ENCODE data around the gene BAG5. TPM values are rescaled to one million over a fixed set of nuclear protein-coding genes. Genes with fewer than 3 reads are reported as not detected.
"Not testable (repeated sequence)": the region's sequence is repeated elsewhere in the genome, so short reads cannot be mapped to it uniquely, and the experiment has no call there.

Gene BAG5
- total and polyA plus RNA-seq, 5 experiments from 2014 or later = 39.0 to 48.5 (median 46.9) TPM

GRCh38 chr14:103516426-103517173, 45.9 kb downstream of the BAG5 start:
- Mint-ChIP-seq H3K9me3 (no peaks in the 10 kb centered on the region), H3K4me3 (no peak overlapping the region), H3K27ac (peak overlapping the region in 2 of 10 donors; percentile 39 to 40), H3K4me1 (peaks cover 9 to 21% (median 13%) of the 10 kb centered on the region in 4 donors), H3K27me3 (peaks cover 0 to 4% (median 0%) of the 10 kb centered on the region in 5 donors), H3K36me3 (peaks cover 0 to 3% (median 0%) of the 10 kb centered on the region in 3 donors)
- ATAC-seq (no peak), DNase-seq (no peak)
- POLR2A ChIA-PET = no interaction called here

GRCh38 chr14:103514596-103515421, 47.6 kb downstream of the BAG5 start:
- POLR2A ChIA-PET = no interaction called here
- Mint-ChIP-seq H3K4me1 (peaks cover 8 to 21% (median 12%) of the 10 kb centered on the region in 4 donors), H3K27me3 (peaks cover 0 to 4% (median 0%) of the 10 kb centered on the region in 5 donors), H3K27ac (peak overlapping the region in 2 of 10 donors; percentile 17 to 31), H3K9me3 (no peaks in the 10 kb centered on the region), H3K4me3 (no peak overlapping the region), H3K36me3 (peaks cover 0 to 12% (median 3%) of the 10 kb centered on the region in 3 donors)
- ATAC-seq (no peak), DNase-seq (no peak)

DNA sequence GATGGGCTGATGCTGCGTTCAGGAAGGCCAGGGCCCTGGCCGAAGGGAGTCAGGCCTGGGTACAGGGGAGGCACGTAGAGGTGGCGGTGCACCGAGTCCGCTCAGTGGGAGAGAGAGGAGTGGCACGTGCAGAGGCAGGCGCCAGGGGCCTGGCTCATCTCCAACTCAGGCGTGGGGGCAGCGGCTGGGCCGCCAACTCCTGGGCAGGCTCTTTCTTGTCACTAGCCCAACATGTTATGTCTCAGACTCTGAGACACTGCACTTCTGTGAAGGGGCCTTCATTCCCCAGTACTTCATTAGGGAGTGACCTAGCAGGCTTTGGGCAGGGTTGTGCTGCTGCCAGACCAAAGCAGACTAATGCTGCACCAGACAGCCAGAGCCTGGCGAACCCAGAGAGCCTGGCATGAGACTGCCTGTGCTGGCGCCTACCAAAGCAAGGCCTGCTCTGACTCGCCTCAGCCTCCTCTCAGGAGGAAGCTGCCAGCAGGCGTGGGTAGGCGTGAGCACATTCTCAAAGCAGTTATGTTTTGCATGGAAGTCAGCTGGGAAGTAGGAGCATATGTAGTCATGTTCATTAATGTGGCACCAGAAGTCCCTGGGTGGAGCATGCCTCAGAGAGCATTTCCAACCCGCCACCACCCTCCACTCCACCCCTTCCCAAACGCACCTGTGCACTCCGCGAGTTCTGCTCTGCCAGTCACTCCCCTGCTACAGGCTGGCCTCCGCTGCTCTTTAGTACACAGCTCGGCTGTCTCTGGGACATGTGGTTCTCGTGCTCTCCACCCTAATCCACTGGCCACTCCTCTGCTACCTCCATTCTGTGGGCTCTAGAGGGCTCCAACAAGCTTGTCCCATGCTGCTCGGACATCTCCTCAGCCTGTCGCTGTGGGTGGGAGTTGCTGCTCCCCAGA, 49.5 kb downstream of the BAG5 start:
- peak overlapping the region in 5 of 10 donors; percentile 2 to 61 (median 46) for H3K27ac Mint-ChIP-seq
- no peaks in the 10 kb centered on the region for H3K9me3 Mint-ChIP-seq
- POLR2A ChIA-PET = interaction anchor here (0.7 kb wide), 1 partner anchor 201 kb away, joined by 10 read pairs; no protein-coding TSS in a partner anchor
- peak overlapping the region in 1 of 10 donors; percentile 48 for H3K4me3 Mint-ChIP-seq
- peaks cover 0 to 15% (median 5%) of the 10 kb centered on the region in 4 donors for H3K4me1 Mint-ChIP-seq
- DNase-seq = no peak
- ATAC-seq = no peak
- peaks cover 0 to 22% (median 3%) of the 10 kb centered on the region in 3 donors for H3K36me3 Mint-ChIP-seq
- H3K27me3 Mint-ChIP-seq = no peaks in the 10 kb centered on the region

- not testable (repeated sequence) for DNase-seq, ATAC-seq, H3K4me3 Mint-ChIP-seq, H3K27me3 Mint-ChIP-seq, H3K9me3 Mint-ChIP-seq
- Mint-ChIP-seq H3K36me3 (peaks cover 0 to 27% (median 3%) of the 10 kb centered on the region in 3 donors), H3K4me1 (peaks cover 0 to 15% (median 6%) of the 10 kb centered on the region in 4 donors), H3K27ac (peak overlapping the region in 3 of 10 donors; percentile 28 to 61 (median 47))
- POLR2A ChIA-PET = interaction anchor here (0.7 kb wide), 1 partner anchor 201 kb away, joined by 10 read pairs; no protein-coding TSS in a partner anchor
Measured at GRCh38 chr14:103512180-103512579, 50.3 kb downstream of the BAG5 start.

GRCh38 chr14:103510724-103511693, 51.4 kb downstream of the BAG5 start:
- H3K36me3 Mint-ChIP-seq = peaks cover 0 to 32% (median 3%) of the 10 kb centered on the region in 3 donors
- POLR2A ChIA-PET = no interaction called here
- no peak for DNase-seq
- no peak for ATAC-seq
- H3K27ac Mint-ChIP-seq = peak overlapping the region in 2 of 10 donors; percentile 43 to 45
- peaks cover 0 to 15% (median 5%) of the 10 kb centered on the region in 4 donors for H3K4me1 Mint-ChIP-seq
- no peaks in the 10 kb centered on the region for H3K9me3 Mint-ChIP-seq
- no peaks in the 10 kb centered on the region for H3K27me3 Mint-ChIP-seq
- H3K4me3 Mint-ChIP-seq = no peak overlapping the region

- no peaks in the 10 kb centered on the region for H3K27me3 Mint-ChIP-seq
- ATAC-seq (no peak), DNase-seq (no peak)
- no peaks in the 10 kb centered on the region for H3K9me3 Mint-ChIP-seq
- H3K27ac Mint-ChIP-seq = peak overlapping the region in 4 of 10 donors; percentile 25 to 46 (median 44)
- POLR2A ChIA-PET = no interaction called here
- H3K4me1 Mint-ChIP-seq = peaks cover 0 to 15% (median 6%) of the 10 kb centered on the region in 4 donors
- no peak overlapping the region for H3K4me3 Mint-ChIP-seq
- peaks cover 0 to 40% (median 3%) of the 10 kb centered on the region in 3 donors for H3K36me3 Mint-ChIP-seq
Measured at GRCh38 chr14:103509864-103510723, 52.4 kb downstream of the BAG5 start.

DNA sequence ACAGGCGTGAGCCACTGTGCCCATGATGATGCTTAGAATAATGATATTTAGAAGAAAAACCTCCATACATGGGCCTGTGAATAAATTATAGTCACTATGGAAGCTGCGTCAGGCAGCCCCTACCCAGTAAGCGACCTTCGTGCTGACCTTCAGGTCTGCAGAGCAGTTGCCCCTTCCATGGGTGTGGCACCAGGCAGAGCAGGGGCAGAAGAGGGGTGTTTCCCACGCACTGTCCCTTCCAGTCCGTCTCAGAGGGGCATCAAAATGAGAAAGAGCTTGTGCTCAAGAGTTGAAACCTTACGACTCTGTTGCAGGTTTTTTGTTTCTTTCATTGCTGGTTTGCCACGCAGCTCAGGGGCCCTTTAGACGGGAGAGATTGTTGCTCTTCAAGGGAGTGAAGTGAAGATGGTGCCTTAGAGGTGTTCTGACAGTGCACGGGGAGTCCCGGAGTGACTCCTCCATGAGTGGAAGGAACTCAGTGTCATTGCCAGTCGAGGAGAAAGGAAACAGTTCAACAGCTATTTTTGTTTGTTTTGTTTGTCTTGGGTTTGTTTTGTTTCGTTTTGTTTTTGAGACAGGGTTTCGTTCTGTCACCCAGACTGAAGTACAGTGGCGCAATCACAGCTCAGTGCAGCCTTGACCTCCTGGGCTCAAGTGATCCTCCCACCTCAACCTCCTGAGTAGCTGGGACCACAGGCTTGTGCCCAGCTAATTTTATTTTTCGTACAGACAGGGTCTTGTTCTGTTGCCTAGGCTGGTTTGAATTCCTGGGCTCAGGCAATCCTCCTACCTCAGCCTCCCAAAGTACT, 53.7 kb downstream of the BAG5 start:
- no peaks in the 10 kb centered on the region for H3K27me3 Mint-ChIP-seq
- DNase-seq = no peak
- H3K9me3 Mint-ChIP-seq = no peaks in the 10 kb centered on the region
- peaks cover 0 to 54% (median 11%) of the 10 kb centered on the region in 3 donors for H3K36me3 Mint-ChIP-seq
- H3K4me1 Mint-ChIP-seq = peaks cover 0 to 9% (median 3%) of the 10 kb centered on the region in 4 donors
- no peak overlapping the region for H3K4me3 Mint-ChIP-seq
- no peak for ATAC-seq
- POLR2A ChIA-PET = no interaction called here
- H3K27ac Mint-ChIP-seq = peak overlapping the region in 4 of 10 donors; percentile 0 to 70 (median 54)

- Mint-ChIP-seq H3K36me3 (peaks cover 0 to 64% (median 17%) of the 10 kb centered on the region in 3 donors), H3K27ac (peak overlapping the region in 1 of 10 donors; percentile 6), H3K4me3 (no peak overlapping the region), H3K27me3 (no peaks in the 10 kb centered on the region), H3K9me3 (no peaks in the 10 kb centered on the region), H3K4me1 (peaks cover 0 to 9% (median 3%) of the 10 kb centered on the region in 4 donors)
- DNase-seq = no peak
- POLR2A ChIA-PET = no interaction called here
- no peak for ATAC-seq
Measured at GRCh38 chr14:103507751-103508150, 54.7 kb downstream of the BAG5 start.

Measured in naive thymus-derived CD8-positive, alpha-beta T cell (primary cell).